ENCODE data around the gene ESRRB.

Gene ESRRB

DNA sequence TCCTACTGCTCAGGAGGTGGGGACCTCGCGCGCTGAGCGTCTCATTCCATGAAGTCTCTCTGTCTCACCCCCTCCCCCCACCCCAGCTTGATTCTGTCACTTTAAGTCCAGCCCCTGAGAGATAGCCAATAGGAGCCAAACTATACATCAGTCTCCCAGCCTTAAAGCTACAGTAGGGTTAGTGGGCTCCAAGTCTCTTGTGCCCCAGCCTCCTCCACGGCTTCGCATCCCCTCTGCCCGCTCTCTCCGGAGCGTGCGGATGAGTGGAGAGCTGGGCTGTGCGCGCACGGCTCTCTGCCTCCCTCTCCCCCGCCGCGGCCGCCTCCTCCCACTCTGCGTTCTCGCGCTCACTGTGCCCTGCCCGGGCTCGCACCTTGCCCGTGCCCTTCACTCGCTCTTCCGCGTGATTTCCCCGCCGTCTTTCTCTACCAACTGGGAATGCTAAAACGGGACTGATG lies at the start of gene ESRRB:
TSS of gene ESRRB (plus strand) at position 191 of the 458 bp plus-strand sequence. CDS start at position 456, 265 bp downstream.
- FAIRE-seq (no peak), DNase-seq (ENCODE audit: insufficient read length, low spot score) (no peak)

GRCh38 chr14:76326918-76327689 lies 48.8 kb upstream of the ESRRB start:
- no peak for FAIRE-seq
- no peak for DNase-seq (ENCODE audit: insufficient read length, low spot score)

DNA sequence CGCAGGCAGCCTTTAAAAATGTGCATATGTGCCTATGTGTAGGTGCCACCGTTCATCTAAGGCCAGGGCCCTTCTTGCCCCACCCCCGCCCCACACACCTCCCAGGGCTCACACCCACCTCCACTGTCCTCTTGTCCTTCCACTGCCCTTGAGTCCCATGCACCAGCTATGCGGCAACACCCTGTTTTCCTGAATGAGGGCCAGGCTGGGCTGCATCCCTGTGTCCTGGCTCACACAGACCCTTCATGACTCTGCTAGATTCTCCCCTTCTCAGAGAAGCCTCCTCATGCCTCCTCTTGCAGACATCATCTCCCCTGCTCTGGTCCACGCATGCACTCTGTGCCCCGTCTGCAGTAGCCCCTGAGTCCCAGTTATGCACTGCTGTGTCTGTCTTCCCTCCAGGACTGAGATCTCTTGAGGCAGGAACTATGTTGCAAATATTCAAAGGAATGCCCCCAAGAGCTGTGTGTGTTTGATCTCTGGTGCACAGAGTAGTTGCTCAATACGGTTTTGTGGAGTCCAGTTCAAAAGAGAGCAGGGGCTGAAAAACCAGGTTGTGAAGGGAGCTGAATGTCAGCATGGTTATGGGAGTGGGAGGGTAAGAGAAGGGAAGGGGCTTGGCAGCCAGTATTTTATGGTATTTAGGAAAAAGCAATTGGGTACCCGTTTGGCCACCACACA lies 47.3 kb upstream of the ESRRB start:
- FAIRE-seq: no peak
- no peak for DNase-seq (ENCODE audit: insufficient read length, low spot score)

GRCh38 chr14:76329154-76329928 lies 46.6 kb upstream of the ESRRB start:
- no peak for DNase-seq (ENCODE audit: insufficient read length, low spot score)
- FAIRE-seq: no peak

GRCh38 chr14:76329951-76330350 lies 46.0 kb upstream of the ESRRB start:
- no peak for DNase-seq (ENCODE audit: insufficient read length, low spot score)
- FAIRE-seq: no peak

- DNase-seq (ENCODE audit: insufficient read length, low spot score) (no peak), FAIRE-seq (no peak)
Observed at GRCh38 chr14:76330411-76331327, 45.3 kb upstream of the ESRRB start.

- FAIRE-seq (no peak), DNase-seq (ENCODE audit: insufficient read length, low spot score) (no peak)
Observed at GRCh38 chr14:76331328-76332011, 44.5 kb upstream of the ESRRB start.

- DNase-seq (ENCODE audit: insufficient read length, low spot score) (no peak), FAIRE-seq (no peak)
Observed at GRCh38 chr14:76333664-76334063, 42.3 kb upstream of the ESRRB start.

DNA sequence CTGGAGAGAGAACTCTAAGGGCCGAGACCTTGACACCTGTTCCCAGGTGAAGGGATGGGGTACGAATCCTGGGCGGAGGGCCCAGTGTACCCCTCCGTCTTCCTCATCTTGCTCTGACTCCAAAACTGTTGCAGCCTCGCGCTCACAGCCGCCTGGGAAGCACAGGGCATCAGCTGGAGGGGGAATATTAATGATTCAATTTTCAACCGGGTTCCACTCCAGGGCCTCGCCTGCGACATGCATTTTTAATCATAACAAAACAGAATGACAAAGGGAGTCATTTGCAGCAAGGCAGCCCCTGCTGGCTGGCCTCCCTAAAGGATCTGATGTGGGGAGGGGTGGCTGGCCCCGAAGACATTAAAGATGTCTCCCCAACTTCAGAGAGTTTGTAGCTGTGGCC lies 41.6 kb upstream of the ESRRB start:
- no peak for FAIRE-seq
- no peak for DNase-seq (ENCODE audit: insufficient read length, low spot score)

GRCh38 chr14:76336876-76337275 lies 39.1 kb upstream of the ESRRB start:
- DNase-seq (ENCODE audit: insufficient read length, low spot score): no peak
- no peak for FAIRE-seq

- FAIRE-seq (no peak), DNase-seq (ENCODE audit: insufficient read length, low spot score) (no peak)
Observed at GRCh38 chr14:76337635-76338545, 38.0 kb upstream of the ESRRB start.

GRCh38 chr14:76339728-76340615 lies 36.0 kb upstream of the ESRRB start:
- FAIRE-seq (no peak), DNase-seq (ENCODE audit: insufficient read length, low spot score) (no peak)

- FAIRE-seq: no peak
- no peak for DNase-seq (ENCODE audit: insufficient read length, low spot score)
Observed at GRCh38 chr14:76343386-76343785, 32.6 kb upstream of the ESRRB start.

- FAIRE-seq: no peak
- no peak for DNase-seq (ENCODE audit: insufficient read length, low spot score)
Observed at GRCh38 chr14:76346391-76347160, 29.4 kb upstream of the ESRRB start.

DNA sequence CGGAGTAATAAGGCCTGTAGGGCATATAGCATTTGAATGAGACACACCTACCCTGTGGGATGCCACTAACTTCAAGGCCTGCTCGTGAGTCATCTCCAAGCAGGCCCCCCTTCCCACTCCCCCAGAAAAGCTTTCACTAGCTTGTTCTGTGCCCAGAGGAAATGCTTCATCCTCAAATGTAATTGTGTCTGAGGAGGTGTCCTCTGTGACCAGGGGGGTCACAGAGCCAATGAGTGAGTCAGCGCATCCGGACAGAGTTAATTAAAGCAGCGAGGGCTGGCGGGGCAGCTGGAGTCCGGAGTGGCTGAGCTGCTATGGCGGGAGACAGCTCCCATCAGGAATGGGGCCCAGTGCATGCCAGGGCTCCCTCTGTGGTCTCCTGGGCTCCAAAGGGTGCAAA lies 27.0 kb upstream of the ESRRB start:
- DNase-seq (ENCODE audit: insufficient read length, low spot score): no peak
- no peak for FAIRE-seq

GRCh38 chr14:76349993-76350392 lies 25.9 kb upstream of the ESRRB start:
- DNase-seq (ENCODE audit: insufficient read length, low spot score) (no peak), FAIRE-seq (no peak)

GRCh38 chr14:76350671-76351070 lies 25.3 kb upstream of the ESRRB start:
- no peak for DNase-seq (ENCODE audit: insufficient read length, low spot score)
- no peak for FAIRE-seq
